HG03103 (cell line): Measurements from ENCODE around the gene RPS27.
"Not testable (repeated sequence)": the region's sequence is repeated elsewhere in the genome, so short reads cannot be mapped to it uniquely, and the experiment has no call there.

Experiments used
- ATAC-seq: cut with Tn5 transposase; IDR thresholded peaks from one replicate; pipeline ENCODE4 v1.9.1; 2021; ENCODE audit warnings: low read depth; ENCODE audit not compliant: unreplicated experiment

RPS27 gene

DNA sequence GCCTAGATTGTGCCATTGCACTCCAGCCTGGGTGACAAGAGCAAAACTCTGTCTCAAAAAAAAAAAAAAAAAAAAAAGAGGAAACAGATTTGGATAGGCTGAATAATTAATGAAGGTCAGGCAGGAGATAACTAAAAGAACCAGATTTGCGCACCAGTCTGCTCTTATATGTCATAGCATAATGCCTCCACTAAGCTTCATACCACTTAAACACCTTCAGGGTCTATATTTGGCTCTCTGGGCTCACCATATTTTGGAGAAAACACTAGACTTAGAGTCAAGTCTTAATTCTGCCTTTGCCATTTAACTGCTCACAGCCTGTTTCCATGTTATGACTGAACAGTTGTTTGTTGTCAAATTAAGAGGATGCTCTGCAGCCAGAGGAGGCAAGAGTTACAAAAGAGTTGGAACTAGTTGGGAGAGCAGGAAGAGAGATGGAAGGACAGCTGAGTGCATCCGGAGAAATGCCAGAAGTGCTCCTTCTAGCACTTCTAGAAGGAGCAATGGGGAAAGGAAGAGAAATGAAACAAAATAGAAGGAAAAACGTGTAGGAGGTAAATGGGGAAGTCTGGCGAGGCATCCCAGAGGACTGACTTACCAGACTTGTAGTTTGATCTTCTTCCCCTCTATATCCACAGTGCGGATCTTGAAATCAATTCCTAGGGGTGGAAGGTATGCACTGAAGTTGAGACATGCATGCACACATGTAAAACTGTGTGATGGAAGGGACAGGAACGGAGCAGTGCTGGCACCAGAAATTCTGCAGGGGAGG is 6.3 kb upstream of the RPS27 start:
- ATAC-seq = no peak

DNA sequence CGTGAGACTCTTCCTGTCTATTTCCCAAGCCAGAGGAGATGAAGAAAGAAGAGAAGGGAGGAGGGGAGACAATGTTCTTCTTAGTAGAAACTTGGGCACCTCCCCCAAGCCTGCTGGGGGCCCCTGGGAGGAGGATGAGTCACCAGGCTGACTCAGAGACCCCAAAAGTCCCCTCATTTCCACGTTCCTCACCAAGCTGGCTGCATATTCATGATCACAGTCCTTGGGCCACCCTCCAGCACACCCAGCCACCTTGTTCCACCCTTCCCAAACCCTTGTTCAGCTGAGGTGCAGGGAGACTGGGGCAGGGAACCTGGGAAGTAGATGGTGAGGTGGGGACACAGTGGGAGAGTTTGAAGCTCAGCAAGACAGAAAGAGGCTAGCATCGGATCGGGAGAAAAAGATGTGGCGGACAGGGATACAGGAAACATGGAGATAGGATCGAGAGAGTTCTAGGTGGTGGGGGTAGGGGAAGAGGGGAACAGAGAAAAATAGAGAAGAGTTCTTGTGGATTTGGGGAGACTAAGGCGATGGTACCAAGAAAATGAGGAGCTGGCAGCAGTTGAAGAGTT is 5.1 kb upstream of the RPS27 start:
- ATAC-seq = no peak

GRCh38 chr1:153985941-153986761 is 4.4 kb upstream of the RPS27 start, which contains the start of gene RAB13:
TSS of gene RAB13 (minus strand) at chr1:153986339. CDS start at chr1:153986236, 103 bp downstream.
- ATAC-seq = no peak

- no peak for ATAC-seq
These were observed 2.9 kb upstream of the RPS27 start for GRCh38 chr1:153987621-153988020.

DNA sequence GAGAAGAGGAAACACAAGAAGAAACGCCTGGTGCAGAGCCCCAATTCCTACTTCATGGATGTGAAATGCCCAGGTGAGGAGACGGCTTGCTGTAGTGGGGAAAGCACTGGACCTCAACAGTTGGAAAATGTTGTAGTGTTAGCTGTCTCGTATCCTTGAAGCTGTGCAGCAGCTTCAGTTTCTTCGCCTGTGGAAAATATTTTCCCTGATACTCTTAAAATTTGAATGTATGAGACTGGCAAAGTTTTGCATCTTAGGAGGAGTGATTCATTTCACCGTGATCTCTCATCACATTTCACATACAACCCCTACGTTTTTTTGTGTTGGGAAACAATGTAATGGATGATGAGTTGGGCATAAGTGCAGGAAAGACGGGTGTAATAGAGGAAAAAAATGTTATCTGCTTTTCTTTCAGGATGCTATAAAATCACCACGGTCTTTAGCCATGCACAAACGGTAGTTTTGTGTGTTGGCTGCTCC is 629 bp downstream of the RPS27 start:
- ATAC-seq = no peak

DNA sequence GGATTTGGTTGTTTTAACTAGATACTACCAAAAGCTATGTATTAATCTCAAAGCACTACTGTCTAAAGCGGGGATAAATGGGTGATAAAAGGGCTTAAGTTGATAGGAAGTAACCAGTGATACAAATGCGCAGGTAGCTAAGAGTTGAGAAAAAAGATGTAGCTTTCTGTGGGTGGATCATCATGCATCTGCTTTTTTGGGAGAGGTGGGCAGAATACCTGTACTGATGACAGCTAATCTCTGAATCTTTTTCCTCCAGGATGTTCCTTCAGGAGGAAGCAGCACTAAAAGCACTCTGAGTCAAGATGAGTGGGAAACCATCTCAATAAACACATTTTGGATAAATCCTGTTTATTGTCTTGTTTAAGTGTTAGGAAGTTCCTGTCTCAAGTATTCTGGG is 1.2 kb downstream of the RPS27 start:
- no peak for ATAC-seq

GRCh38 chr1:153995202-153995601 is 4.6 kb downstream of the RPS27 start:
- ATAC-seq = no peak

- no peak for ATAC-seq
These were observed 5.1 kb downstream of the RPS27 start for GRCh38 chr1:153995640-153996039.

DNA sequence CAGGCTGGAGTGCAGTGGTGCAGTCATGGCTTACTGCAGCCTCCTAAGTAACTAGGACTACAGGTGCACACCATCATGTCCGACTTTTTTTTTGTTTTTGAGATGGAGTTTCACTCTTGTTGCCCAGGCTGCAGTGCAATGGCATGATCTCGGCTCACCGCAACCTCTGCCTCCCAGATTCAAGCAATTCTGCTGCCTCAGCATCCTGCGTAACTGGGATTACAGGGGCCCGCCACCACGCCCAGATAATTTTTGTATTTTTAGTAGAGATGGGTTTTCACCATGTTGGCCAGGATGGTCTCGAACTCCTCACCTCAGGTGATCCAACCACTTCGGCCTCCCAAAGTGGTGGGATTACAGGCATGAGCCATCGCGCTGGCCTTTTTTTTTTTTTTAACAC is 6.3 kb downstream of the RPS27 start:
- not testable (repeated sequence) for ATAC-seq

GRCh38 chr1:154000420-154000819 is 9.9 kb downstream of the RPS27 start:
- ATAC-seq = no peak

DNA sequence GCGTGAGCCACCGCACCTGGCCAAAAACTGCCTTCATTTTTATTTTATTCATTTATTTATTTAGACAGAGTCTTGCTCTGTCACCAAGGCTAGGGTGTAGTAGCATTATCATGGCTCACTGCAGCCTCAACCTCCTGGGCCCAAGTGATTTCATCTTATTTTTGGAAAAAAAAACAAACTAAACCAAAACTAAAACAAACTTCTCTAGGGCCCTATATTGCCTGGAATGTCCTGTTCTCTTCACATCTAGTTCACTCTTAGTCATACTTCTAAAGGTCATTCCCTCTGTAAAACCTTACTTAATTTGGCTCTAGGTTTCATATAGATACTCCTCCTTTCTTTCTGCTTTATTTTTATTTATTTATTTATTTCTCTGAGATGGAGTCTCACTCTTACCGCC is 15.6 kb downstream of the RPS27 start:
- no peak for ATAC-seq

- no peak for ATAC-seq
These were observed 21.6 kb downstream of the RPS27 start for GRCh38 chr1:154012129-154012528.

- not testable (repeated sequence) for ATAC-seq
These were observed 22.0 kb downstream of the RPS27 start for GRCh38 chr1:154012543-154012942.

DNA sequence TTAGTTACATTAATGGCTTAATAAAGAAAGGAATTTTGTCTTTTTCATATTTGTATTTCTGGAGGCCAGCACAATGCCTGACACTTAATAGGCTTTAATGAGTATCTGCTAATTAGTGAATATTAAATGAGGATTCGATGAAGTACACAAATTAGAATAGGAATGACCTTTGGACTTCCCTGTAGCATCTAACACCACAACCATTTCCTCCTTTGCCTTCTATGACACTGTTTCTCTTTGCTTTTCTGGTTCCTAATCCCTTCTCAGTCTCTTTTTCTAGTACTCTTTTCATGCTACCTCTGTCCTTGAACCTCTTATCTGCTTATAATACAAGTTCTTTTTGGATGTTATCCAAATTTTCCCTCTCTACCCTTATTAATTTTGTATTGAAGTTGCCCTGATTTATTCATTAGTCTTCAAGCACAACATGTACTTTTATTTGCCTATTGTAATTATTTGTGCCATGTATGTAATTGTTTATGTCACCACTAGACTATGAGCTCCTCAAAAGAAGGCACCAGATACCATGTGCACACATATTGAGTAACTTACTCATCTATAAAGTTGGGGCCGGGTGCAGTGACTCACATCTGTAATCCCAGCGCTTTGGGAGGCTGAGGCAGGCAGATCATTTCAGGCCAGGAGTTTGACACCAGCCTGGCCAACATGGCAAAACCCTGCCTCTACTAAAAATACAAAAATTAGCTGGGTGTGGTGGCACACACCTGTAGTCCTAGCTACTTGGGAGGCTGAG is 23.8 kb downstream of the RPS27 start:
- ATAC-seq = no peak

DNA sequence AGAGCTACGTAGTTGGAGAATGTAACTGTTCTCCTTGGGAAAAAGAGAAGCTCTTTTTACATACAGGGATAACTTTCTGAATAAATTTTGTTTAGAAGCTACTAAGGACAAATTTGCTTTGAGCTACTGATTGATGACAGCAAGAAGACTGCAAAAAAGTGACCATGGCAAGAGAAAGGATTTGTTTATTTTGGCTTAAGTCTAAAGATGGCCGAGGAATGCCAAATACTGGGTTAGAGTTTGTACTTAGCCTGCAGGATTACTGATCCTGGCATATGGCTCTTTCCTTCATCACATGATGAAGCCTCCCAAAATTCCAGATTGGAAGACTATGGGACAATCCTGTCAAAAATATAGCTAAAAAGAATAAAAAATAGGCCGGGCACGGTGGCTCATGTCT is 28.7 kb downstream of the RPS27 start:
- no peak for ATAC-seq

GRCh38 chr1:154019940-154020339 is 29.4 kb downstream of the RPS27 start:
- no peak for ATAC-seq

- ATAC-seq = not testable (repeated sequence)
These were observed 43.1 kb downstream of the RPS27 start for GRCh38 chr1:154033697-154034096.
